H1 (cell line): Measurements from ENCODE around the gene ECI2. TPM values are rescaled to one million over a fixed set of nuclear protein-coding genes. Genes with fewer than 3 reads are reported as not detected.

Experiments used
- CHD7 ChIP-seq: fragments of 300-600 bp; sonication (generic); IDR thresholded peaks from 2 replicates; pipeline ENCODE4 v1.7.1; 2012; ENCODE audit warnings: low read length, moderate library complexity, mild to moderate bottlenecking, inconsistent platforms; ENCODE audit not compliant: insufficient replicate concordance
- EGR1 ChIP-seq: IDR thresholded peaks from 2 replicates; pipeline ENCODE4 v1.6.1; 2011; ENCODE audit warnings: low read depth, low read length, borderline replicate concordance
- JUN ChIP-seq: IDR thresholded peaks from 2 replicates; pipeline ENCODE4 v1.6.1; 2011; ENCODE audit warnings: low read depth, mild to moderate bottlenecking, improper control_type of control experiment, low read length
- NANOG ChIP-seq: IDR thresholded peaks from 2 replicates; pipeline ENCODE4 v1.6.1; 2011; ENCODE audit warnings: low read length, low read depth, mild to moderate bottlenecking, inconsistent platforms; ENCODE audit not compliant: insufficient read depth, poor library complexity, severe bottlenecking
- POLR2AphosphoS5 ChIP-seq: IDR thresholded peaks from 2 replicates; pipeline ENCODE4 v1.6.1; 2011; ENCODE audit warnings: low read depth, low read length
- POU5F1 ChIP-seq: IDR thresholded peaks from 2 replicates; pipeline ENCODE4 v1.6.1; 2011; ENCODE audit warnings: low read depth, mild to moderate bottlenecking, low read length, moderate library complexity
- TAF1 ChIP-seq: IDR thresholded peaks from 2 replicates; pipeline ENCODE4 v1.6.1; 2011; ENCODE audit warnings: mild to moderate bottlenecking, low read depth, low read length
- TAF7 ChIP-seq: optimal IDR thresholded peaks from 2 replicates; pipeline ENCODE3; 2011; ENCODE audit warnings: low read depth, mild to moderate bottlenecking, inconsistent platforms, low read length, moderate library complexity, borderline replicate concordance
- USF2 ChIP-seq: IDR thresholded peaks from 2 replicates; pipeline ENCODE4 v1.6.1; 2011; ENCODE audit warnings: low read length, improper control_type of control experiment
- polyA plus RNA-seq, 7 experiments: library from polyadenylated mRNA; depleted of rRNA in 3 of 7; stranded (reverse) in 5 of 7; unstranded in 2 of 7; fragments of >200 nt in 5 of 7; fragments of 200-250 nt in 2 of 7; gene quantifications; 1 replicate in 5 of 7; 2 replicates in 1 of 7; 4 replicates in 1 of 7; pipeline versions ENCODE4 v1.2.1 to v1.2.3, GENCODE V29; 2011 to 2013; ENCODE audit warnings: missing spikeins in 2 of 7, mixed read lengths in 2 of 7
- total RNA-seq: library from RNA; stranded (reverse); fragmentation: NEBNext Ultra II Directional; extraction: Animal tissue kit (Norgen Biotek cat#: 25700); gene quantifications from 2 replicates; pipeline ENCODE4 v1.2.1, GENCODE V29; 2021

The ECI2 gene
- total and polyA plus RNA-seq, 2 of the 8 experiments (the other 6 are each of a cell fraction or from before 2014, with no cell fraction given): 40.4 to 70.8 TPM

- TF ChIP-seq CHD7 (peak; percentile 47), NANOG (no peak), USF2 (no peak), EGR1 (no peak), TAF1 (no peak), JUN (0 out of 2 replicates have a peak, but pooled peaks have one; percentile 2), TAF7 (no peak), POLR2AphosphoS5 (no peak), POU5F1 (peak; percentile 35; the same call in 1 of the 2 replicates)
Observed at GRCh38 chr6:4169028-4169789, 33.8 kb upstream of the ECI2 start (continued).
